AG04449 (cell line): Measurements from ENCODE around the gene COG5.
A peak's percentile ranks its signal among the peaks of the same experiment; 100 is the strongest.

ENCODE experiments used
- CTCF ChIA-PET: fragments of 350-600 bp; formaldehyde crosslinking; extraction: SDS; loops from one replicate; lab custom pipeline; 2021; ENCODE audit warnings: antibody characterized with exemption; lab: Yijun Ruan, JAX
- POLR2A ChIA-PET: fragments of 400-600, 350-600 bp; formaldehyde crosslinking; extraction: SDS; loops from one replicate; lab custom pipeline; 2020; ENCODE audit warnings: antibody characterized with exemption, inconsistent platforms; lab: Yijun Ruan, JAX
- DNase-seq: peaks from one replicate; pipeline ENCODE4 v3.0.0-alpha.2; 2010; ENCODE audit warnings: low read depth, low spot score
- H3K4me3 ChIP-seq: 2 replicates; pipeline ENCODE4 v1.5.1; 2011; ENCODE audit warnings: low read depth, mild to moderate bottlenecking, control low read depth, low read length
- TF ChIP-seq, protein P1 (sequence below): IDR thresholded peaks from one replicate; pipeline ENCODE4 v1.5.1; 2011; ENCODE audit warnings: mild to moderate bottlenecking, moderate library complexity, low read length, control low read depth, inconsistent platforms; ENCODE audit not compliant: insufficient read depth; ENCODE audit errors: missing control alignments

The COG5 gene

DNA sequence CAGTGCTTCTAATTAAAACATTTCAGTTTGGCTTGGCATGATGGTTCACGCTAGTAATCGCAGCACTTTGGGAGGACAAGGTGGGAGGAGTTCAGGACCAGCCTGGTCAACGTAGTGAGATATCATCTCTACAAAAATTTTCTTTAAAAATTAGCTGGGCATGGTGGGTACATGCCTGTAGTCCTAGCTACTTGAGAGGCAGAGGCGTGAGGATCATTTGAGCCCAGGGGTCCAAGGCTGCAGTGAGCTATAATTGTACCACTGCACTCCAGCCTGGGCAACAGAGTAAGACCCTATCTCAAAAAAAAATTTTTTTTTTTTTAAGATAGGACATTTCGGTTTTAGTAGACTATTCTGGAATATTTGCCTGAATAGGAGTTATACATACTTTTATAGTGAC lies 382.5 kb downstream of the COG5 start:
- no peak for DNase-seq
- ChIA-PET POLR2A (no interaction called here), CTCF (interaction anchor here (1.2 to 1.6 kb wide), 5 partner anchors 9 to 34 kb away, joined by 3 to 7 read pairs (median 3); no protein-coding TSS in a partner anchor)
- TF ChIP-seq, protein P1, sequence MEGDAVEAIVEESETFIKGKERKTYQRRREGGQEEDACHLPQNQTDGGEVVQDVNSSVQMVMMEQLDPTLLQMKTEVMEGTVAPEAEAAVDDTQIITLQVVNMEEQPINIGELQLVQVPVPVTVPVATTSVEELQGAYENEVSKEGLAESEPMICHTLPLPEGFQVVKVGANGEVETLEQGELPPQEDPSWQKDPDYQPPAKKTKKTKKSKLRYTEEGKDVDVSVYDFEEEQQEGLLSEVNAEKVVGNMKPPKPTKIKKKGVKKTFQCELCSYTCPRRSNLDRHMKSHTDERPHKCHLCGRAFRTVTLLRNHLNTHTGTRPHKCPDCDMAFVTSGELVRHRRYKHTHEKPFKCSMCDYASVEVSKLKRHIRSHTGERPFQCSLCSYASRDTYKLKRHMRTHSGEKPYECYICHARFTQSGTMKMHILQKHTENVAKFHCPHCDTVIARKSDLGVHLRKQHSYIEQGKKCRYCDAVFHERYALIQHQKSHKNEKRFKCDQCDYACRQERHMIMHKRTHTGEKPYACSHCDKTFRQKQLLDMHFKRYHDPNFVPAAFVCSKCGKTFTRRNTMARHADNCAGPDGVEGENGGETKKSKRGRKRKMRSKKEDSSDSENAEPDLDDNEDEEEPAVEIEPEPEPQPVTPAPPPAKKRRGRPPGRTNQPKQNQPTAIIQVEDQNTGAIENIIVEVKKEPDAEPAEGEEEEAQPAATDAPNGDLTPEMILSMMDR: no peak
- no peak overlapping the region for H3K4me3 ChIP-seq

DNA sequence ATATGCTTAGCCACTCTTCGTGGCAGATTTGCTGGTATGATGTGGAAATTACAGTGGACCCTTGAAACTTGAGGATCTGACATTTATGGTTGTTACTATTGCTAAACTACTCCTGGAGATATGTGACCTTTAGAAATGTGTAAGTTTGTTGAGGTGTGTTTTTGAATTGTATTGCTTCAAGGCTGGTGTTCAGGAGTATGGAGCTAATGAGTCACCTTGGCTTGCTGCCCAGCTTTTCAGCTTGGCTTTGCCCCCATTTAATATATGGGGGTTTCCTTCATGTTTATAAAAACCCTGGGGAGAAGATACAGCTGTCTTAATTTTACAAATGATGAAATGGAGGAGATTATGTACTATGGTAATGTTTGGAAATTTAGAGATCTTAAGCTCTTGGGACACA lies 383.3 kb downstream of the COG5 start:
- TF ChIP-seq, protein P1: no peak
- no peak overlapping the region for H3K4me3 ChIP-seq
- ChIA-PET POLR2A (interaction anchor here (0.5 to 1.6 kb wide), 2 partner anchors 11 to 12 kb away, joined by 4 to 5 read pairs; no protein-coding TSS in a partner anchor), CTCF (interaction anchor here (0.8 to 1.6 kb wide), 7 partner anchors 9 to 388 kb away, joined by 3 to 7 read pairs (median 3); no protein-coding TSS in a partner anchor)
- DNase-seq: peak; percentile 29

DNA sequence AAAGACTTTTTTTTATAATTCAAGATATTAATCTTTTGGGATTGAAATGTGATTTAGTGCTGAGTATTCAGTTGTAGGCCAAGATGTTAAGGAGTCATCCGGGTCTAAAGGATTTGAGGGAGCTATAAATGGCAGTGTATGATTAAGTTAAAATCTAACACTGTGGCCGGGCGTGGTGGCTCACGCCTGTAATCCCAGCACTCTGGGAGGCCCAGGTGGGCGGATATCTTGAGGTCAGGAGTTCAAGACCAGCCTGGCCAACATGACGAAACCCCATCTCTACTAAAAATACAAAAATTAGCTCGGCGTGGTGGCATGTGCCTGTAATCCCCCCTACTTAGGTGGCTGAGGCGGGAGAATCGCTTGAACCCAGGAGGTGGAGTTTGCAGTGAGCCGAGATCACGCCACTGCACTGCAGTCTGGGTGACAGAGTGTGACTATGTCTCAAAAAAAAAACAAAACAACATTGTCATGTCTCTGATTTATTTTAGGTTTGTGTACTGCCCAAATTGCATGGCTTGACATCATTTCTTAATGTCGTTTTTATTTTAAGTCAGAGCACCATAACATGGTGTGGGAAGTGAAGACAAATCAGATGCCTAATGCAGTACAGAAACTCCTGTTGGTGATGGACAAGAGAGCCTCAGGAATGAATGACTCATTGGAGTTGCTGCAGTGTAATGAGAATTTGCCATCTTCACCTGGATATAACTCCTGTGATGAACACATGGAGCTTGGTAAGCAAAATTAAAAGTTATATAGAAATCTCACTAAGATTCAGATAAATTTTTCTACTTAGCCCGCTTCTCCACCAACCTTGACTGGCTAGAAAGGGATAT lies 384.2 kb downstream of the COG5 start:
- TF ChIP-seq, protein P1: no peak
- ChIA-PET POLR2A (interaction anchor here (0.5 to 1.6 kb wide), 2 partner anchors 10 to 11 kb away, joined by 4 to 5 read pairs; no protein-coding TSS in a partner anchor), CTCF (interaction anchor here (0.9 to 1.6 kb wide), 5 partner anchors 8 to 222 kb away, joined by 3 to 7 read pairs (median 4); partner anchors contain the start of gene HBP1)
- no peak for DNase-seq
- H3K4me3 ChIP-seq: no peak overlapping the region

DNA sequence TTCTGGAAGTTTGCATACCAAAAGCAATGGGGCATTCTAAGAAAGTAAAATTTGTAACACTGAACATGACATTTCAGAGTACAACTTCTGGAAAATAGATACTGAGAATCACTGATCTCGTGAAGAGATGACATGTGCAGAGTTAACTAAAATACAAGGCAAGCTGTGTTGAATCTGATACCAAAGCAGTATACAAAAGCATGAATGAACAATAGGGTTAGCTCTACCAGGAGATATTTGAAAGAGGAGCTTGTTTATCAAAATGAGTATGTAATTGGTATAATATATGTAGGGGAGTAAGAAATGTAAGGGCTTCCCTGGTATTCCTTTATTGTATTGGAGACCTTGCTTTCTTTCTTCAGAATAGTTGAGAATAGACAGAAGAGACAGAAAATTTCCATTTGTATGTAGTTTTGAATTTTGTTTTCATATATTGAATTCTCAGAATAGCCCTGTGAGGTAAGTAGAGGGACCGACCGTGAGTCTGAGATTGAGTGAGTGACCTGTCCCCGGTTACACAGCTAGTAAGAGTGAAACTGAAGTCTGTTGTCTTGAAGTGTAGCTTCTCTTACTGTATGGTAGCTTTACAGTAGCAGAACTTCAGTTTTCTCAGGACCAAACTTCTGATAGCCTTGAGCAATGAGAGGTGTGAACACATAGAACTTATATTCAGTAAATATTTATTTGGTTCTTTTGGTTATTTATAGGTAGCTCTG lies 389.9 kb downstream of the COG5 start:
- TF ChIP-seq, protein P1: no peak
- no peak overlapping the region for H3K4me3 ChIP-seq
- no peak for DNase-seq
- ChIA-PET POLR2A (no interaction called here), CTCF (interaction anchor here (1.1 to 1.5 kb wide), 3 partner anchors 23 to 290 kb away, joined by 3 to 5 read pairs (median 3); no protein-coding TSS in a partner anchor)

DNA sequence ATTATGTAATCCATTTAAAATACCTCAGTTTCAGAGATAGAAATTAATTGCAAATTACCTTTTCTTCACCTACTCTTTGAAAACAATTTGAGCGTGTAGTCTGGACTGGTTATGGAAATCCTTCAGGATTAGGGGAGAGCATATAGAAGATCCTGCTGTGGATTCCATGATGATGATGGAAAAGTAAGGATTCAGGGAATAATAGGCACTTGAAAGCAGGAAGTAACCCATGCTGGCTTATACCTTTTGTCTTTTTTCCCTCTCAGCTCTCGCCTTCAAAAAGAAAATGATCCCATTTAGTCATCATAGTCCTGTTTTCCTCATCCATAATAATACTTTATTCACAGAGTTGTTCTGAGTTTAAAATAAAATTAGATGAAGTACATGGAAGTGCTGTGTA lies 390.5 kb downstream of the COG5 start:
- TF ChIP-seq, protein P1: no peak
- POLR2A ChIA-PET: no interaction called here

More for the DNA sequence above, 390.5 kb downstream of the COG5 start:
- no peak overlapping the region for H3K4me3 ChIP-seq
- CTCF ChIA-PET: interaction anchor here (1.5 kb wide), 1 partner anchor 290 kb away, joined by 3 read pairs; no protein-coding TSS in a partner anchor
- DNase-seq: no peak
